Transverse colon (tissue), 4 donors: ENCODE data around the gene ATP6V1B1. TPM values are rescaled to one million over a fixed set of nuclear protein-coding genes. Genes with fewer than 3 reads are reported as not detected.
A peak's percentile ranks its signal among the peaks of the same experiment; 100 is the strongest.

ENCODE experiments used
- DNase-seq: peaks from one replicate; pipeline ENCODE4 v3.0.0-alpha.2; 2019
- H3K27ac ChIP-seq, 4 donors: fragments of 200-600 bp; sonication (generic); 2 replicates each; pipeline ENCODE4 v1.5.1; 2016 to 2018; ENCODE audit warnings: inconsistent platforms in 4 of 4
- H3K27me3 ChIP-seq: fragments of 200-600 bp; sonication (generic); 2 replicates; pipeline ENCODE4 v1.5.1; 2017; ENCODE audit warnings: inconsistent platforms
- H3K36me3 ChIP-seq, 4 donors: fragments of 200-600 bp; sonication (generic); 2 replicates each; pipeline ENCODE4 v1.5.1; 2017 to 2019; ENCODE audit warnings: inconsistent platforms in 4 of 4
- H3K4me1 ChIP-seq, 4 donors: fragments of 200-600 bp; sonication (generic); 2 replicates each; pipeline ENCODE4 v1.5.1; 2017 to 2020; ENCODE audit warnings: inconsistent platforms in 4 of 4
- H3K4me3 ChIP-seq, 4 donors: fragments of 200-600 bp; sonication (generic); 1 replicate in 1 of 4; 2 replicates in 3 of 4; pipeline versions ENCODE4 v1.5.1 to v1.6.1; 2017 to 2019; ENCODE audit warnings: inconsistent platforms in 4 of 4
- H3K9me3 ChIP-seq, 2 donors: fragments of 200-600 bp; sonication (generic); 2 replicates each; pipeline ENCODE4 v1.5.1; 2017 to 2019; ENCODE audit warnings: inconsistent platforms in 2 of 2
- EP300 ChIP-seq: sonication (generic); formaldehyde crosslinking; IDR thresholded peaks from one replicate; pipeline ENCODE4 v1.6.1; 2017; ENCODE audit warnings: antibody characterized with exemption, low read depth
- POLR2A ChIP-seq: fragments of 450-650 bp; IDR thresholded peaks from one replicate; pipeline ENCODE4 v1.6.1; 2016; ENCODE audit warnings: antibody characterized with exemption, mild to moderate bottlenecking, moderate library complexity
- POLR2AphosphoS5 ChIP-seq, 3 donors: sonication (generic); formaldehyde crosslinking; IDR thresholded peaks; one replicate each; pipeline ENCODE4 v1.6.1; 2016; ENCODE audit warnings: antibody characterized with exemption in 3 of 3
- WGBS, 2 donors: methylation state at CpG; one replicate each; pipeline ENCODE4 v1.1.5; 2018; ENCODE audit warnings: low coverage in 1 of 2; 5-methylcytosine and 5-hydroxymethylcytosine counted together
- in situ Hi-C, 4 donors: fragments of 200-750 bp; cut with MboI; loops; one replicate each; pipeline versions ENCODE4 v1.15.0 to v1.15.1; 2017; ENCODE audit warnings: low sequenced_read_pairs in 3 of 4, low pct_ligation_motif_present in 1 of 4, low pct_unique_long_range_greater_than_20kb in 1 of 4
- intact Hi-C: fragments of 100-400 bp; cut with DNase I; formaldehyde crosslinking; loops from one replicate; pipeline ENCODE4 v1.15.1; 2023; ENCODE audit warnings: low total_unique reads
- total RNA-seq, 4 donors: library from RNA; depleted of rRNA; stranded (reverse); fragments of >200 nt; gene quantifications; one replicate each; pipeline ENCODE4 v1.1.0, GENCODE V29; 2016
- TF ChIP-seq, protein P1 (sequence below), 5 experiments: fragments of 200-600 bp in 3 of 5; fragments of 450-650 bp in 2 of 5; sonication (generic) in 3 of 5; IDR thresholded peaks; 1 replicate in 2 of 5; 2 replicates in 3 of 5; pipeline ENCODE4 v1.5.1; 2016 to 2017; ENCODE audit warnings: antibody characterized with exemption in 5 of 5, inconsistent platforms in 3 of 5, mild to moderate bottlenecking in 2 of 5, moderate library complexity in 1 of 5

The ATP6V1B1 gene
- total RNA-seq, 4 donors from 2014 or later = not detected

DNA sequence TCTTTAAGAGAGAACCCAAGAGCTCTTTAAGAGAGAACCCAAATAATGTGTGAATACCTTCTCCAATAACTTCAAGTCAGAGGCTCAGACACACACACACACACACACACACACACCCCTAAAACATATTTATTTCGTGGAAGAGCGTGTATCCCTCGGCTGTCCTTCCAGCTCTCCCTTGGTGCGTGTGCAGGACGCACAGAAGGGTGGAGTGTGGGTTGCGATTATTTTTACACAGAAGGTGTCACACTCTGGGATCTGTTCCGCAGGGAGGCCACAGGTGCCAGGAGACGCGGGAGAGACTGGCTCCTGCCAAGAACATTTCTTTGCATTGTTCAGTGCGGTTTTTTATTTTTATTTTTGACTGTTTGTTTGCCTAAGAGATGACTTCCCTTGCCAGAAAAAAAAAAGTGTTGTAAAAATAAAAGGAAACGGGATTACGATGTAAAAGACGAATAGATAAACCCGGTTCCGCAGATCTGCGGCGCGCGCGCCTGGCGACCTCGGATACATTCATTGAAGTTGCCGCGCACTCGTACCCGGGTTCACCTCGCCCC, 47.3 kb upstream of the ATP6V1B1 start:
- H3K36me3 ChIP-seq = no peaks in the 10 kb centered on the region
- H3K9me3 ChIP-seq = no peaks in the 10 kb centered on the region
- no peak for TF ChIP-seq EP300
- TF ChIP-seq, protein P1, sequence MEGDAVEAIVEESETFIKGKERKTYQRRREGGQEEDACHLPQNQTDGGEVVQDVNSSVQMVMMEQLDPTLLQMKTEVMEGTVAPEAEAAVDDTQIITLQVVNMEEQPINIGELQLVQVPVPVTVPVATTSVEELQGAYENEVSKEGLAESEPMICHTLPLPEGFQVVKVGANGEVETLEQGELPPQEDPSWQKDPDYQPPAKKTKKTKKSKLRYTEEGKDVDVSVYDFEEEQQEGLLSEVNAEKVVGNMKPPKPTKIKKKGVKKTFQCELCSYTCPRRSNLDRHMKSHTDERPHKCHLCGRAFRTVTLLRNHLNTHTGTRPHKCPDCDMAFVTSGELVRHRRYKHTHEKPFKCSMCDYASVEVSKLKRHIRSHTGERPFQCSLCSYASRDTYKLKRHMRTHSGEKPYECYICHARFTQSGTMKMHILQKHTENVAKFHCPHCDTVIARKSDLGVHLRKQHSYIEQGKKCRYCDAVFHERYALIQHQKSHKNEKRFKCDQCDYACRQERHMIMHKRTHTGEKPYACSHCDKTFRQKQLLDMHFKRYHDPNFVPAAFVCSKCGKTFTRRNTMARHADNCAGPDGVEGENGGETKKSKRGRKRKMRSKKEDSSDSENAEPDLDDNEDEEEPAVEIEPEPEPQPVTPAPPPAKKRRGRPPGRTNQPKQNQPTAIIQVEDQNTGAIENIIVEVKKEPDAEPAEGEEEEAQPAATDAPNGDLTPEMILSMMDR (IDR thresholded peaks at IDR 0.05) = no peak
- intact Hi-C loops = no loop called here
- 8 to 12% methylated on average over 7 to 27 of the region's 27 CpGs for WGBS, 2 donors
- H3K27me3 ChIP-seq = peaks cover 100% of the 10 kb centered on the region
- no peak overlapping the region for H3K27ac ChIP-seq
- in situ Hi-C loops = no loop called here
- DNase-seq = no peak
- peaks cover 7 to 28% (median 16%) of the 10 kb centered on the region in 4 donors for H3K4me1 ChIP-seq
- H3K4me3 ChIP-seq = peak overlapping the region in 2 of 4 donors; percentile 14 to 36

DNA sequence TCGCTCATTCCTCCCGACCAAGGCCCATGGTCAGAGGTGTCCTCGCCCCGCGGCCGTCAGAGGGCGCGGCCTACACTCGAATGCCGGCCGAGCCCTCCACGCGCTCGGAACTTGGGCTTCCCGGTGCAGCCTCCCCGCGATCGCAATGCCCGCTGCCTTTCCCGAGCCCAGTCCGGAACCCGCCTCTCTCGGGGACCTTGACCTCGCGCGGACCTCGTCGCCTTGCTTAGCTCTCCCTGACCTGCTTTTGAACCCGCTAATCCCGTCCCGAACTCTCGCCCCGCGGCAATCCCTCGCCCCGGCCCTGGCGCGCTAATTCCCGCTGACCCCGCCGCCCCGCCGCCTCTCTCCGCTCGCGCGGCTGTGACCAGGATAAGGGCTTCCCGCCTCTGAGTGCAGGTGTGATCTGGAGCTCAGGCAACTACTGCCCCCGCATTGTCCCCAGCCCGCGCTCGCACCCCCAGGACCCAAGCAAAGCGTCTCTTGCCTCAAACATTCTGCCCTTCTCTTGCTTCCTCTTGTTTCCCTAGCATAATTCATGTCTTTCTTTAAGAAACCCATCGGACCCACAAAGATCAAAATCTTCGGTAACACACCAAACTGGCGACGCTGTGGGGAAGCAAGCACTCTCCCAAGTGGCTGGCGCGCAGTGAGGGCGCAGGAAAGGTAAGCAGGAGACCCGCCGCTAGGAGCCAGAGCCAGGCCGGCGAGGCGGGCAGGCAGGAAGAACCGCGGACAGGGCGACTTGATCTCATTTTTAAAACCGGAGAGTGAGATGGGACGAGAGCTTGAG, 46.6 kb upstream of the ATP6V1B1 start:
- no peak for DNase-seq
- H3K27me3 ChIP-seq = peaks cover 100% of the 10 kb centered on the region
- no peaks in the 10 kb centered on the region for H3K9me3 ChIP-seq
- intact Hi-C loops = no loop called here
- peaks cover 7 to 28% (median 16%) of the 10 kb centered on the region in 4 donors for H3K4me1 ChIP-seq
- no peak overlapping the region for H3K27ac ChIP-seq
- no peak for TF ChIP-seq POLR2AphosphoS5 (IDR thresholded peaks at IDR 0.05)
- TF ChIP-seq, protein P1 (IDR thresholded peaks at IDR 0.05) = no peak
- TF ChIP-seq POLR2A = no peak
- no peak for TF ChIP-seq EP300
- in situ Hi-C loops = no loop called here
- peak overlapping the region in 2 of 4 donors; percentile 14 to 36 for H3K4me3 ChIP-seq
- WGBS, 2 donors = 20 to 21% methylated on average over 4 to 42 of the region's 70 CpGs
- no peaks in the 10 kb centered on the region for H3K36me3 ChIP-seq

DNA sequence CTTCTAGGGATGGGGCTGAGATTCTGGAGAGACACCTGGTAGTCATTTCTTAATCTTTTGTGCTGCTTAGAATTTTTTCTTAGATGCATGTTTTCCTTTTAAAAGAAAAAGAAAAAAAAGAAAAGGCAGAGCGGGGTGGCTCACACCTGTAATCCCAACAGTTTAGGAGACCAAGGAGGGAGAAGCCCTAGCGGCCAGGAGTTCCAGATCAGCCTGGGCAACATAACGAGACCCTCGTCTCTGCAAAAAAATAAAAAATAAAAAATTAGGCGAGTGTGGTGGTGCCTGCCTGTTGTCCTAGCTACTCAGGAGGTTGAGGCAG, 46.0 kb upstream of the ATP6V1B1 start:
- 33 to 55% methylated on average over 4 to 5 of the region's 5 CpGs for WGBS, 2 donors
- peaks cover 100% of the 10 kb centered on the region for H3K27me3 ChIP-seq
- H3K4me1 ChIP-seq = peaks cover 7 to 28% (median 16%) of the 10 kb centered on the region in 4 donors
- no peak overlapping the region for H3K27ac ChIP-seq
- H3K36me3 ChIP-seq = no peaks in the 10 kb centered on the region
- intact Hi-C loops (no loop called here), in situ Hi-C loops (no loop called here)
- no peaks in the 10 kb centered on the region for H3K9me3 ChIP-seq
- TF ChIP-seq POLR2A = no peak
- no peak for TF ChIP-seq POLR2AphosphoS5 (IDR thresholded peaks at IDR 0.05)
- TF ChIP-seq, protein P1 (IDR thresholded peaks at IDR 0.05) = no peak
- TF ChIP-seq EP300 = no peak
- DNase-seq = no peak
- no peak overlapping the region for H3K4me3 ChIP-seq

DNA sequence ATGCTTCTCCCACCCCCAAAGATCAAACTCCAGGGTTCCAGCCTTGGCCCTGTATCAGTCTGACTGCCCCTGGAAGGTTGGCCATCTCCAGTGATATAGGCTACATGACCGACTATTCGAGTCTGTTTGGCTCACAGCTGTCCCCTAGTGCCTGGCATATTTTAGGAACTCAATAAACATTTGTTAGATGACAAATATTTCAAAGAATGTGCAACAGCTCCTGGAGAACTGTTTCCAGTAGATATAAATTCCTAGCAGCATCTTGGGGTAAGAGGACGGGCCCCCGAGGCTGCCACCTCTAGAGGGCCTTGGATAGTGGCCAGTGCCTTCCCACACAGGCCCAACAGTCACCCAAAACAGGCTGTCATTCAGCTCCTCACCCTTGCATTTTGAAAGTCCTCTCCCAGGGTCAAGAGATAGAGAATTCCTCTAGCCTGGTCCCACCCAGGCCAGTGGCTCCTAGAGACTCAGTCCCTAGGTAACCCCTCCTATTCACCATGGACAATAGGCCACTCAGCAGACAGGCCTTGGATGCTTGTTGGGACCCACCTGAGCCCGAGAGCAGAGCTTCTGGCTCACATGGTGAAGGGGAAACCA, 45.1 kb upstream of the ATP6V1B1 start:
- 77% methylated on average over 4 of the region's 5 CpGs; no CpG with 5 or more reads in 1 of the 2 donors for WGBS, 2 donors
- intact Hi-C loops = no loop called here
- Histone ChIP-seq H3K27ac (no peak overlapping the region), H3K36me3 (no peaks in the 10 kb centered on the region), H3K27me3 (peaks cover 100% of the 10 kb centered on the region), H3K4me1 (peaks cover 7 to 28% (median 16%) of the 10 kb centered on the region in 4 donors), H3K4me3 (no peak overlapping the region), H3K9me3 (no peaks in the 10 kb centered on the region)
- TF ChIP-seq, protein P1 (IDR thresholded peaks at IDR 0.05) = no peak
- no peak for TF ChIP-seq EP300
- no peak for DNase-seq
- in situ Hi-C loops = no loop called here
